NCI-H524 (cell line): ENCODE measurements around the gene BRK1.
A peak's percentile ranks its signal among the peaks of the same experiment; 100 is the strongest.
"Not testable (repeated sequence)": the region's sequence is repeated elsewhere in the genome, so short reads cannot be mapped to it uniquely, and the experiment has no call there.

Experiments
- DNase-seq, 2 experiments: peaks; one replicate each; lab custom pipeline; 2025; lab: John Stamatoyannopoulos, UW

Gene BRK1

GRCh38 chr3:10142707-10143560, 27.5 kb downstream of the BRK1 start:
- no peak for DNase-seq

GRCh38 chr3:10145685-10146084, 30.2 kb downstream of the BRK1 start:
- DNase-seq = no peak

- DNase-seq = no peak
Observed at GRCh38 chr3:10149226-10149625, 33.8 kb downstream of the BRK1 start.

- DNase-seq = no peak
Observed at GRCh38 chr3:10150987-10151386, 35.5 kb downstream of the BRK1 start.

GRCh38 chr3:10154335-10155122, 39.1 kb downstream of the BRK1 start:
- no peak for DNase-seq

- peak in 1 of 2 experiments; percentile 8 for DNase-seq
Observed at GRCh38 chr3:10155123-10155472, 39.6 kb downstream of the BRK1 start.

GRCh38 chr3:10155658-10156057, 40.2 kb downstream of the BRK1 start:
- no peak for DNase-seq

- no peak for DNase-seq
Observed at GRCh38 chr3:10157031-10157430, 41.6 kb downstream of the BRK1 start.

GRCh38 chr3:10158555-10158954, 43.1 kb downstream of the BRK1 start:
- DNase-seq = not testable (repeated sequence)

GRCh38 chr3:10160346-10160745, 44.9 kb downstream of the BRK1 start:
- no peak for DNase-seq

GRCh38 chr3:10160925-10161324, 45.5 kb downstream of the BRK1 start:
- DNase-seq = no peak

GRCh38 chr3:10162185-10162584, 46.7 kb downstream of the BRK1 start:
- no peak for DNase-seq

- not testable (repeated sequence) for DNase-seq
Observed at GRCh38 chr3:10164201-10164545, 48.7 kb downstream of the BRK1 start.

- peak in 1 of 2 experiments; percentile 29 for DNase-seq
Observed at GRCh38 chr3:10164546-10165393, 49.3 kb downstream of the BRK1 start, which contains the start of gene IRAK2. Gene IRAK2 (plus strand): TSS chr3:10164919. CDS start chr3:10164955, 36 bp downstream.

GRCh38 chr3:10166213-10166604, 50.7 kb downstream of the BRK1 start:
- no peak for DNase-seq

GRCh38 chr3:10169000-10169496, 53.6 kb downstream of the BRK1 start:
- no peak for DNase-seq

GRCh38 chr3:10170915-10171478, 55.5 kb downstream of the BRK1 start:
- peak in 1 of 2 experiments; percentile 10 for DNase-seq

- no peak for DNase-seq
Observed at GRCh38 chr3:10173095-10173925, 57.8 kb downstream of the BRK1 start.

GRCh38 chr3:10173926-10174435, 58.5 kb downstream of the BRK1 start:
- DNase-seq = no peak

GRCh38 chr3:10175334-10175733, 59.9 kb downstream of the BRK1 start:
- not testable (repeated sequence) for DNase-seq

- DNase-seq = not testable (repeated sequence)
Observed at GRCh38 chr3:10176150-10176549, 60.7 kb downstream of the BRK1 start.
